ENCODE measurements around the gene RBP3. TPM values are rescaled to one million over a fixed set of nuclear protein-coding genes. Genes with fewer than 3 reads are reported as not detected.

RBP3 gene
- total and polyA plus RNA-seq, 9 donors = 0.04 to 0.11 (median 0.07) TPM; not detected in 1

- Histone ChIP-seq H3K4me1 (ENCODE audit: control insufficient read depth, insufficient read depth, low read length) (peaks cover 21% of the 10 kb centered on the region), H3K27ac (ENCODE audit: low read length) (no peak overlapping the region), H3K27me3 (ENCODE audit: control insufficient read depth, insufficient read depth, low read length) (no peaks in the 10 kb centered on the region), H3K36me3 (ENCODE audit: control insufficient read depth, insufficient read depth, low read length) (peaks cover 2% of the 10 kb centered on the region), H3K4me3 (ENCODE audit: low read length) (no peak overlapping the region), H3K9me3 (replicated peaks; ENCODE audit: control insufficient read depth, low read depth, low read length) (no peaks in the 10 kb centered on the region)
- no peak for DNase-seq
- WGBS (ENCODE audit: insufficient coverage) = 100% methylated on average over 4 of the region's 11 CpGs
These were observed 22.0 kb downstream of the RBP3 start for GRCh38 chr10:47370015-47370767.

GRCh38 chr10:47370878-47371277 lies 22.7 kb downstream of the RBP3 start:
- H3K27ac ChIP-seq (ENCODE audit: low read length) = no peak overlapping the region
- peaks cover 15% of the 10 kb centered on the region for H3K4me1 ChIP-seq (ENCODE audit: control insufficient read depth, insufficient read depth, low read length)
- H3K4me3 ChIP-seq (ENCODE audit: low read length) = no peak overlapping the region
- H3K9me3 ChIP-seq (replicated peaks; ENCODE audit: control insufficient read depth, low read depth, low read length) = no peaks in the 10 kb centered on the region
- H3K27me3 ChIP-seq (ENCODE audit: control insufficient read depth, insufficient read depth, low read length) = no peaks in the 10 kb centered on the region
- no peak for DNase-seq
- H3K36me3 ChIP-seq (ENCODE audit: control insufficient read depth, insufficient read depth, low read length) = peaks cover 2% of the 10 kb centered on the region
- WGBS (ENCODE audit: insufficient coverage) = 76% methylated on average over 5 of the region's 7 CpGs

- Histone ChIP-seq H3K4me3 (ENCODE audit: low read length) (no peak overlapping the region), H3K9me3 (replicated peaks; ENCODE audit: control insufficient read depth, low read depth, low read length) (no peaks in the 10 kb centered on the region), H3K27me3 (ENCODE audit: control insufficient read depth, insufficient read depth, low read length) (no peaks in the 10 kb centered on the region), H3K27ac (ENCODE audit: low read length) (no peak overlapping the region), H3K36me3 (ENCODE audit: control insufficient read depth, insufficient read depth, low read length) (peaks cover 2% of the 10 kb centered on the region), H3K4me1 (ENCODE audit: control insufficient read depth, insufficient read depth, low read length) (peaks cover 17% of the 10 kb centered on the region)
- WGBS (ENCODE audit: insufficient coverage) = 70% methylated on average over 4 of the region's 7 CpGs
- DNase-seq = no peak
These were observed 23.7 kb downstream of the RBP3 start for GRCh38 chr10:47371629-47372485.

GRCh38 chr10:47372726-47373125 lies 24.6 kb downstream of the RBP3 start:
- Histone ChIP-seq H3K4me1 (ENCODE audit: control insufficient read depth, insufficient read depth, low read length) (peaks cover 23% of the 10 kb centered on the region), H3K4me3 (ENCODE audit: low read length) (no peak overlapping the region), H3K27ac (ENCODE audit: low read length) (no peak overlapping the region), H3K9me3 (replicated peaks; ENCODE audit: control insufficient read depth, low read depth, low read length) (no peaks in the 10 kb centered on the region), H3K36me3 (ENCODE audit: control insufficient read depth, insufficient read depth, low read length) (no peaks in the 10 kb centered on the region), H3K27me3 (ENCODE audit: control insufficient read depth, insufficient read depth, low read length) (no peaks in the 10 kb centered on the region)
- 91% methylated on average over 4 of the region's 6 CpGs for WGBS (ENCODE audit: insufficient coverage)
- DNase-seq = no peak

- no peaks in the 10 kb centered on the region for H3K9me3 ChIP-seq (replicated peaks; ENCODE audit: control insufficient read depth, low read depth, low read length)
- no peaks in the 10 kb centered on the region for H3K36me3 ChIP-seq (ENCODE audit: control insufficient read depth, insufficient read depth, low read length)
- no peak overlapping the region for H3K4me3 ChIP-seq (ENCODE audit: low read length)
- DNase-seq = peak; percentile 77
- 59% methylated on average over 11 of the region's 12 CpGs for WGBS (ENCODE audit: insufficient coverage)
- no peak overlapping the region for H3K27ac ChIP-seq (ENCODE audit: low read length)
- peaks cover 36% of the 10 kb centered on the region for H3K4me1 ChIP-seq (ENCODE audit: control insufficient read depth, insufficient read depth, low read length)
- H3K27me3 ChIP-seq (ENCODE audit: control insufficient read depth, insufficient read depth, low read length) = no peaks in the 10 kb centered on the region
These were observed 26.7 kb downstream of the RBP3 start for GRCh38 chr10:47374611-47375536.

- H3K27ac ChIP-seq (ENCODE audit: low read length) = no peak overlapping the region
- no peak for DNase-seq
- H3K36me3 ChIP-seq (ENCODE audit: control insufficient read depth, insufficient read depth, low read length) = no peaks in the 10 kb centered on the region
- no peak overlapping the region for H3K4me3 ChIP-seq (ENCODE audit: low read length)
- H3K9me3 ChIP-seq (replicated peaks; ENCODE audit: control insufficient read depth, low read depth, low read length) = no peaks in the 10 kb centered on the region
- WGBS (ENCODE audit: insufficient coverage) = 69% methylated on average over 6 of the region's 10 CpGs
- H3K4me1 ChIP-seq (ENCODE audit: control insufficient read depth, insufficient read depth, low read length) = peaks cover 46% of the 10 kb centered on the region
- H3K27me3 ChIP-seq (ENCODE audit: control insufficient read depth, insufficient read depth, low read length) = no peaks in the 10 kb centered on the region
These were observed 28.5 kb downstream of the RBP3 start for GRCh38 chr10:47376522-47377220.

GRCh38 chr10:47378183-47378510 lies 30.0 kb downstream of the RBP3 start:
- H3K27me3 ChIP-seq (ENCODE audit: control insufficient read depth, insufficient read depth, low read length) = no peaks in the 10 kb centered on the region
- 92% methylated on average over 2 of the region's 4 CpGs for WGBS (ENCODE audit: insufficient coverage)

GRCh38 chr10:47378606-47379444 lies 30.7 kb downstream of the RBP3 start:
- H3K9me3 ChIP-seq (replicated peaks; ENCODE audit: control insufficient read depth, low read depth, low read length) = no peaks in the 10 kb centered on the region
- WGBS (ENCODE audit: insufficient coverage) = 76% methylated on average over 9 of the region's 15 CpGs
- no peaks in the 10 kb centered on the region for H3K27me3 ChIP-seq (ENCODE audit: control insufficient read depth, insufficient read depth, low read length)
- no peak overlapping the region for H3K27ac ChIP-seq (ENCODE audit: low read length)
- no peaks in the 10 kb centered on the region for H3K36me3 ChIP-seq (ENCODE audit: control insufficient read depth, insufficient read depth, low read length)
- H3K4me3 ChIP-seq (ENCODE audit: low read length) = no peak overlapping the region
- DNase-seq = no peak
- peaks cover 56% of the 10 kb centered on the region for H3K4me1 ChIP-seq (ENCODE audit: control insufficient read depth, insufficient read depth, low read length)

More at GRCh38 chr10:47378183-47378510, 30.0 kb downstream of the RBP3 start:
- H3K27ac ChIP-seq (ENCODE audit: low read length) = peak overlapping the region; percentile 75
- peaks cover 50% of the 10 kb centered on the region for H3K4me1 ChIP-seq (ENCODE audit: control insufficient read depth, insufficient read depth, low read length)
- no peaks in the 10 kb centered on the region for H3K9me3 ChIP-seq (replicated peaks; ENCODE audit: control insufficient read depth, low read depth, low read length)
- no peak for DNase-seq
- no peak overlapping the region for H3K4me3 ChIP-seq (ENCODE audit: low read length)
- no peaks in the 10 kb centered on the region for H3K36me3 ChIP-seq (ENCODE audit: control insufficient read depth, insufficient read depth, low read length)

GRCh38 chr10:47379445-47379785 lies 31.3 kb downstream of the RBP3 start:
- Histone ChIP-seq H3K27ac (ENCODE audit: low read length) (no peak overlapping the region), H3K36me3 (ENCODE audit: control insufficient read depth, insufficient read depth, low read length) (no peaks in the 10 kb centered on the region), H3K4me3 (ENCODE audit: low read length) (no peak overlapping the region), H3K27me3 (ENCODE audit: control insufficient read depth, insufficient read depth, low read length) (no peaks in the 10 kb centered on the region), H3K4me1 (ENCODE audit: control insufficient read depth, insufficient read depth, low read length) (peaks cover 57% of the 10 kb centered on the region), H3K9me3 (replicated peaks; ENCODE audit: control insufficient read depth, low read depth, low read length) (no peaks in the 10 kb centered on the region)
- 83% methylated on average over 7 of the region's 7 CpGs for WGBS (ENCODE audit: insufficient coverage)
- DNase-seq = no peak
